Adrenal gland (tissue), 12 donors: ENCODE data around the gene TAL1. TPM values are rescaled to one million over a fixed set of nuclear protein-coding genes. Genes with fewer than 3 reads are reported as not detected.

Source experiments
- DNase-seq, 7 donors: peaks; one replicate each; pipeline ENCODE4 v3.0.0-alpha.2; 2019 to 2020
- H3K27ac ChIP-seq, 5 donors: fragments of 200-600 bp; sonication (generic) in 4 of 5; 1 replicate in 3 of 5; 2 replicates in 2 of 5; pipeline versions ENCODE4 v1.5.1 to v1.8.0; 2016 to 2020; ENCODE audit warnings: mild to moderate bottlenecking in 1 of 5
- H3K27me3 ChIP-seq: fragments of 200-600 bp; 2 replicates; pipeline ENCODE4 v1.8.0; 2021
- H3K36me3 ChIP-seq, 2 donors: fragments of 200-600 bp; replicated peaks in 1 of 2; 1 replicate in 1 of 2; 2 replicates in 1 of 2; pipeline versions ENCODE4 v1.5.1 to v1.8.0; 2018 to 2022
- H3K4me1 ChIP-seq, 2 donors: fragments of 200-600 bp; replicated peaks in 1 of 2; 1 replicate in 1 of 2; 2 replicates in 1 of 2; pipeline versions ENCODE4 v1.5.1 to v1.8.0; 2018 to 2021
- H3K4me3 ChIP-seq, 4 donors: fragments of 200-600 bp; sonication (generic) in 3 of 4; one replicate each; pipeline ENCODE4 v1.5.1; 2016 to 2018
- H3K9me3 ChIP-seq, 3 donors: fragments of 200-600 bp; sonication (generic) in 1 of 3; replicated peaks in 1 of 3; 1 replicate in 2 of 3; 2 replicates in 1 of 3; pipeline versions ENCODE4 v1.5.1 to v1.8.0; 2016 to 2021
- POLR2A ChIP-seq, 2 donors: fragments of 450-650 bp; IDR thresholded peaks; one replicate each; pipeline ENCODE4 v1.6.1; 2017; ENCODE audit warnings: antibody characterized with exemption in 2 of 2, mild to moderate bottlenecking in 2 of 2, moderate library complexity in 1 of 2
- WGBS, 4 donors: extraction: QIAGEN DNeasy Blood & Tissue Kit in 2 of 4; methylation state at CpG; one replicate each; pipeline versions ENCODE4 v1.1.5 to v1.1.7; 2013 to 2017; 5-methylcytosine and 5-hydroxymethylcytosine counted together
- intact Hi-C, 2 donors: fragments of 100-400 bp; cut with DNase I; formaldehyde crosslinking; loops; one replicate each; pipeline versions ENCODE4 v1.14.1 to v1.15.0; 2022 to 2023
- polyA plus RNA-seq, 3 donors: library from polyadenylated mRNA; stranded (reverse); fragments of 200-250 nt in 2 of 3; fragments of 350-450 nt in 1 of 3; fragmentation: Illumina TruSeq in 1 of 3; extraction: RNeasy Lipid Tissue Mini Kit (QIAGEN cat#74804) in 1 of 3; gene quantifications; one replicate each; pipeline ENCODE4 v1.2.3, GENCODE V29; 2013 to 2014
- total RNA-seq, 9 donors: library from RNA; depleted of rRNA in 4 of 9; stranded (reverse); fragments of >200 nt in 4 of 9; fragments of 120-200 nt in 1 of 9; fragmentation: NEBNext Ultra II Directional in 1 of 9; extraction: Animal tissue kit (Norgen Biotek cat#: 25700) in 1 of 9; gene quantifications; one replicate each; pipeline versions ENCODE4 v1.1.0 to v1.2.4, GENCODE V29; 2013 to 2023
- TF ChIP-seq, protein P1 (sequence below), 6 experiments: fragments of 450-650 bp in 4 of 6; fragments of 200-600 bp in 2 of 6; sonication (generic) in 1 of 6; IDR thresholded peaks; 1 replicate in 5 of 6; 2 replicates in 1 of 6; pipeline versions ENCODE4 v1.5.1 to v1.8.0; 2016 to 2021; ENCODE audit warnings: antibody characterized with exemption in 6 of 6, mild to moderate bottlenecking in 2 of 6, moderate library complexity in 1 of 6
- donor health status: healthy with polysubstance abuse.
- donor health status: Bipolar disorder and iron deficiency.
- donor health status: DM: yes; HTN: yes; CAD: no.
- donor health status: DM: no; HTN: no; CAD: no.
- donor health status: DM: no; HTN: no; CAD: no.
- donor health status: DM: yes; HTN: yes; CAD: no.

Gene TAL1
- total and polyA plus RNA-seq, 12 donors: 1.2 to 13.4 (median 3.2) TPM

DNA sequence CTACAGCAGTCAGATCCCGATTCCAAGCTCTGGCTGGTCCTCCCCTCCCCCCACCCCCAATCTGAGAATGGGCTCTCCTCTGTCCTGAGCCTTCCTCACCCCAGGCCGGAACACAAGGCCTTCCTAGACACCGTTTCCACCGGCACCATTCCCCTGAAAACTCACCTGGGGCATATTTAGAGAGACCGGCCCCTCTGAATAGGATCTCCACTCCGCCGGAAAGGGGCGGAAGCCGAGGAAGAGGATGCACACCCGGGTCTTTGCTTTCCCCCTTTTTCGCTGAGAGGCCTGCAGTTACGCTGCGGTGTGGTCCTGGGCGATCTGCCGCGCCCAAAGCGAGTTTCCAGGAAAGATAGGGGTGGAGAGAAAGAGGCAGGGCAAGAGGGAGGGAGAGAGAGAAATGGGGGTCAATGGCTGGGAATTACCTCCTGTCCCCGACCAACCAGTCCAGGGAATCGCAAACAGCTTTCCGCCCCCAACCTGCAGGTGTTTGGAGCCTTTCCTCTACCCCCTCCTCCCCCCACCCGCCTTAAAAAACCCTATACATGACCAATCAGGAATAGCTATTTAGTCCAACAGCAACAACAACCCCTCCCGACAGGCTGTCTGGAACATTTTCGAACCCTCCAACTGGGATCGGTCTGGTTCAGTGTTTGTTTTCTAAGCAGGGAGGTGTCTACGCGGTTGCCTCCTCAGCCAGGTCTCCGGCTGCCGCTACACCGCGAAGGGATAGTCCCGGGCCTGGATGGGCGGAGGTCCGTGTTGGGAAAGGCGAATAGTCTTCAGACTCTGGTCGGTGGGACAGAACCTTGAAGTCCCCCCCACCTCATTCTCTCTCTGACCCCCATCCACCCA lies 2.8 kb downstream of the TAL1 start:
- Histone ChIP-seq H3K9me3 (no peaks in the 10 kb centered on the region), H3K27me3 (peaks cover 84% of the 10 kb centered on the region), H3K4me3 (peak overlapping the region in 1 of 4 donors; percentile 23), H3K27ac (peak overlapping the region in 2 of 5 donors; percentile 15 to 58), H3K36me3 (no peaks in the 10 kb centered on the region), H3K4me1 (peaks cover 0 to 10% of the 10 kb centered on the region in 2 donors)
- no peak for DNase-seq
- WGBS, 4 donors: 16 to 25% (median 22%) methylated on average over 28 to 35 of the region's 35 CpGs
- TF ChIP-seq, protein P1, sequence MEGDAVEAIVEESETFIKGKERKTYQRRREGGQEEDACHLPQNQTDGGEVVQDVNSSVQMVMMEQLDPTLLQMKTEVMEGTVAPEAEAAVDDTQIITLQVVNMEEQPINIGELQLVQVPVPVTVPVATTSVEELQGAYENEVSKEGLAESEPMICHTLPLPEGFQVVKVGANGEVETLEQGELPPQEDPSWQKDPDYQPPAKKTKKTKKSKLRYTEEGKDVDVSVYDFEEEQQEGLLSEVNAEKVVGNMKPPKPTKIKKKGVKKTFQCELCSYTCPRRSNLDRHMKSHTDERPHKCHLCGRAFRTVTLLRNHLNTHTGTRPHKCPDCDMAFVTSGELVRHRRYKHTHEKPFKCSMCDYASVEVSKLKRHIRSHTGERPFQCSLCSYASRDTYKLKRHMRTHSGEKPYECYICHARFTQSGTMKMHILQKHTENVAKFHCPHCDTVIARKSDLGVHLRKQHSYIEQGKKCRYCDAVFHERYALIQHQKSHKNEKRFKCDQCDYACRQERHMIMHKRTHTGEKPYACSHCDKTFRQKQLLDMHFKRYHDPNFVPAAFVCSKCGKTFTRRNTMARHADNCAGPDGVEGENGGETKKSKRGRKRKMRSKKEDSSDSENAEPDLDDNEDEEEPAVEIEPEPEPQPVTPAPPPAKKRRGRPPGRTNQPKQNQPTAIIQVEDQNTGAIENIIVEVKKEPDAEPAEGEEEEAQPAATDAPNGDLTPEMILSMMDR (IDR thresholded peaks at IDR 0.05): no peak
- TF ChIP-seq POLR2A (IDR thresholded peaks at IDR 0.05): no peak
- intact Hi-C loops: no loop called here

DNA sequence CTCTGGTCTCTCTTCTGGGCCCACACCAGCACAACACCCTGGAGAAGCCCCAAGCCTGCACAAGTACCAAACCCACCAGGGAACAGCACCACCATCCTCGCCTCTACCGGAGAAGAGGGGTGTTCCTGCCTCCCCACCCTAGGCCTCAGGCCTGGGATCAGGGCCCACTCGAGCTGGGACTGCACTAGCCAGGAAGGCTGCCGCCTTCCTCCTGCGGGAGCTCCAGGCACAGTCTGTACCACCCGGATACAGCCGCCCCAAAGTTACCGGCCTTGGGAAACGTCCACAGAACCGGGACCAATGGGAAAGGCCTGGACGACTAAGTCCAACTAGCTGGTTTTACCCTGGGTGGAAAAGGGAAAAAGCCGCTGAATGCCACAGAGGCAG lies 3.4 kb downstream of the TAL1 start:
- peaks cover 84% of the 10 kb centered on the region for H3K27me3 ChIP-seq
- intact Hi-C loops: no loop called here
- TF ChIP-seq POLR2A (IDR thresholded peaks at IDR 0.05): peak; percentile 15 to 51
- TF ChIP-seq, protein P1 (IDR thresholded peaks at IDR 0.05): no peak
- H3K9me3 ChIP-seq: no peaks in the 10 kb centered on the region
- peak in 4 of 7 donors; percentile 23 to 59 (median 35) for DNase-seq
- 48 to 60% (median 51%) methylated on average over 8 to 12 of the region's 12 CpGs for WGBS, 4 donors
- peaks cover 0 to 10% of the 10 kb centered on the region in 2 donors for H3K4me1 ChIP-seq
- peak overlapping the region in 1 of 5 donors; percentile 58 for H3K27ac ChIP-seq
- H3K36me3 ChIP-seq: no peaks in the 10 kb centered on the region
- peak overlapping the region in 1 of 4 donors; percentile 23 for H3K4me3 ChIP-seq

DNA sequence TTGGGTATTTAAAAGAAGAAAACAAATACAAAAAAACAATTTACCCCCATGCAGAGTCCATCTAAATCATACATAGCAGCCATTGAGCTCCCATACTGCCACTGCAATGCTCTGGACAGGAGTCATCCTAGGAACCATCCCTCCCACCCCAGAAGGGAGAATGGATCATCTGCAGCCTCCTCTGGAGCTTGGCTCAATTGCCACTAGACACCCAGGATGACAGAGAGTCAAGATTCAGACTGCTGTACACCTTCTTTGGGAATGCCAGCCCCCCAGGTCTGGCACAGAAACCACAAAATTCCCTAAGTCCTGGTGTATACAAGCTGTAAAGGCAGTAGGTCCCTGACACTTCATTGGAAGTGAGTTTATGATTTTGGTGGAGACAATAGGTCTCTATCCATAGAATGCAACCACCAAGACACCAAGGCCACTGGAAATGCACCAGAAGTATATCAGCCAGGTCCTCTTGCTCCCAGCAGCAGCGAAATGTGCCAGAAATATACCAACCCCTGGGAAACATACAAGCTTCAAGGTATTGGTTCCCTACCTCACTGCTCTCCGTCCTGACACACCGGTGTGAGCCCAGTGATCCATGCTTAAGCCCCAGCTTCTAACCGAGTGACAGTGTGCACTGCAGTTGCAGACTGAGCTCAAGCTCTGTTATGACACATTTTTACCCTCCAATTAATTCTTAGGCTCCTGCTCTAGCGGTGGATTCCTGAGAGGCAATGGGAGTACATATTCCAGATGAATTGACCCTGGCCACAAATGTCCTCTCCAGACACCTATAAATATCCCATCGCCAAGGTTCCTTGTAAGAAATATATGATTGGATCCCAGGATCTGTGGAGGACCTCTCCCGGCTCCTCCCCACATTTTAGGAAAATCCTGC lies 4.4 kb downstream of the TAL1 start:
- H3K9me3 ChIP-seq: no peaks in the 10 kb centered on the region
- WGBS, 4 donors: 55 to 77% (median 66%) methylated on average over 6 to 7 of the region's 7 CpGs
- TF ChIP-seq, protein P1 (IDR thresholded peaks at IDR 0.05): no peak
- TF ChIP-seq POLR2A (IDR thresholded peaks at IDR 0.05): no peak
- no peaks in the 10 kb centered on the region for H3K36me3 ChIP-seq
- intact Hi-C loops: no loop called here
- H3K27me3 ChIP-seq: peaks cover 77% of the 10 kb centered on the region
- H3K4me3 ChIP-seq: no peak overlapping the region
- DNase-seq: no peak
- H3K4me1 ChIP-seq: peaks cover 0 to 10% of the 10 kb centered on the region in 2 donors
- H3K27ac ChIP-seq: no peak overlapping the region

DNA sequence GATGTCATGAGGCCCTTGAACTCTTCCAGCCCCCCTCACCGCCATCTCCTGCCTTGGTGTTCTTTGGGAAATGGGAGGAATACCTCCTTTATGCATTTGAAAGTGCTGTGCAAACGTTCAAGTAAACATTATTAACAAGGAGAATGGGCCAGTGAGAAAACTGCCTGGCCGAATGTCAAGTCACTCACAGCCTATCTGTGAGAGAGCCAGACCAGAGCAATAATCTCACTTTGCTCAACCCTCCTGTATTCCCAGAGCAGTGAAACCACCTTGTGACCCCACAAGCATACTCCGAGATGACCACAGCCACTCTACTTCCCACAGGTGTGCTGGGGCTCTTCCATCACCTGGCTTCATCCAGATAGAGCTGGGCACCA lies 5.2 kb downstream of the TAL1 start:
- Histone ChIP-seq H3K9me3 (no peaks in the 10 kb centered on the region), H3K4me1 (peaks cover 0 to 10% of the 10 kb centered on the region in 2 donors), H3K27me3 (peaks cover 69% of the 10 kb centered on the region), H3K27ac (peak overlapping the region in 1 of 5 donors; percentile 6), H3K36me3 (no peaks in the 10 kb centered on the region), H3K4me3 (no peak overlapping the region)
- intact Hi-C loops: no loop called here
- no peak for TF ChIP-seq POLR2A (IDR thresholded peaks at IDR 0.05)
- TF ChIP-seq, protein P1 (IDR thresholded peaks at IDR 0.05): no peak
- no peak for DNase-seq
- 58 to 90% (median 71%) methylated on average over 3 to 4 of the region's 4 CpGs for WGBS, 4 donors
